Right lobe of liver (tissue), 4 donors: ENCODE results near the gene TBC1D1.

Source experiments
- POLR2A ChIP-seq: fragments of 450-650 bp; IDR thresholded peaks from one replicate; pipeline ENCODE4 v1.6.1; 2017; ENCODE audit warnings: antibody characterized with exemption, mild to moderate bottlenecking
- TF ChIP-seq, protein P1 (sequence below), 4 donors: fragments of 200-600 bp in 3 of 4; fragments of 450-650 bp in 1 of 4; IDR thresholded peaks; one replicate each; pipeline versions ENCODE4 v1.5.1 to v1.8.0; 2016 to 2022; ENCODE audit warnings: antibody characterized with exemption in 4 of 4, mild to moderate bottlenecking in 2 of 4
- donor health status: DM: no; HTN: no; CAD: no.
- donor health status: DM: no; HTN: no; CAD: no.
- donor health status: DM: no; HTN: yes; CAD: no.

- TF ChIP-seq, protein P1, sequence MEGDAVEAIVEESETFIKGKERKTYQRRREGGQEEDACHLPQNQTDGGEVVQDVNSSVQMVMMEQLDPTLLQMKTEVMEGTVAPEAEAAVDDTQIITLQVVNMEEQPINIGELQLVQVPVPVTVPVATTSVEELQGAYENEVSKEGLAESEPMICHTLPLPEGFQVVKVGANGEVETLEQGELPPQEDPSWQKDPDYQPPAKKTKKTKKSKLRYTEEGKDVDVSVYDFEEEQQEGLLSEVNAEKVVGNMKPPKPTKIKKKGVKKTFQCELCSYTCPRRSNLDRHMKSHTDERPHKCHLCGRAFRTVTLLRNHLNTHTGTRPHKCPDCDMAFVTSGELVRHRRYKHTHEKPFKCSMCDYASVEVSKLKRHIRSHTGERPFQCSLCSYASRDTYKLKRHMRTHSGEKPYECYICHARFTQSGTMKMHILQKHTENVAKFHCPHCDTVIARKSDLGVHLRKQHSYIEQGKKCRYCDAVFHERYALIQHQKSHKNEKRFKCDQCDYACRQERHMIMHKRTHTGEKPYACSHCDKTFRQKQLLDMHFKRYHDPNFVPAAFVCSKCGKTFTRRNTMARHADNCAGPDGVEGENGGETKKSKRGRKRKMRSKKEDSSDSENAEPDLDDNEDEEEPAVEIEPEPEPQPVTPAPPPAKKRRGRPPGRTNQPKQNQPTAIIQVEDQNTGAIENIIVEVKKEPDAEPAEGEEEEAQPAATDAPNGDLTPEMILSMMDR (IDR thresholded peaks at IDR 0.05): no peak
- no peak for TF ChIP-seq POLR2A
These were observed 159.9 kb downstream of the TBC1D1 start for GRCh38 chr4:38050560-38051350.
